Neural progenitor cell (in vitro differentiated cells): ENCODE data around the gene DIABLO.

Experiments
- EZH2 ChIP-seq: fragments of 200-600 bp; sonication (generic); IDR thresholded peaks from 2 replicates; pipeline ENCODE4 v1.6.1; 2017; ENCODE audit warnings: antibody characterized with exemption, mild to moderate bottlenecking, moderate library complexity
- EZH2phosphoT487 ChIP-seq: fragments of 200-600 bp; sonication (generic); IDR thresholded peaks from 2 replicates; pipeline ENCODE4 v1.6.1; 2017; ENCODE audit warnings: antibody characterized with exemption

DNA sequence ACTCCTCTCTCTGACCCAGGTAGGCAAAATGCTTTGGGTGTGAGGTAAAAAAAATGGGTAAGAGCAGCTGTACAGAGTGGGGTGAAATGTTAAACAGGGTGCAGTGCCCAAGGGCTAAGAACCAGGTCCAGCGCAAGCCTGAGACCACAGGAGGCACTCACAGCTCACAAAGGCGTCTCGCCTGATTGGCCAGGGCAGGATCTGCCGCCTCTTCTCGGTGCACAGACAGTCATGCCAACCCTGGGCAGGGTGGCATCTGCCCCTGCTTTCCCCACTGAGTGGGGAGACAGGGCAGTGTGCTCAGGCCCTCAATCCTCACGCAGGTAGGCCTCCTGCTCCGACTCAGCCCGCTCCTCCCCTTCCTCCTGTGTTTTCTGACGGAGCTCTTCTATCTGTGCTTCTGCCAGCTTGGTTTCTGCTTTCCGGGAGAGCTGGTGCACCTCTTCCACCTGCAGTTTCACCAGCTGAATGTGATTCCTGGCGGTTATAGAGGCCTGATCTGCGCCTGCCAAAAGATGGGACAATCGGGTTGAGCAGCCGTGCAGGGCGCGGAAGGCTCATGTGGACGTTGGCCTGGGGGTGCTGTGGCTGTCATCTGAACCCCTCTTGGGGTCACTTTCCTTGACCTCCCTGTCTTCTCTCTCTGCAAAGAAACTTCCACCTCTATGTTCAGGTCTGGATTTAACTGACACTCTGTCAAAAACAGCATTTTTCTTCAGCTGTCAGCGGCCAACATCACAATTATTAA is 17.6 kb downstream of the DIABLO start:
- no peak for TF ChIP-seq EZH2phosphoT487
- TF ChIP-seq EZH2, result no peak
